HEK293 (cell line): ENCODE results near the gene DAP.

Experiments used
- CTCF ChIA-PET: fragments of 350-600 bp; formaldehyde crosslinking; extraction: SDS; loops from one replicate; lab custom pipeline; 2021; ENCODE audit warnings: antibody characterized with exemption; lab: Yijun Ruan, JAX
- POLR2A ChIA-PET: fragments of 300-600 bp; formaldehyde crosslinking; extraction: SDS; loops from one replicate; lab custom pipeline; 2020; ENCODE audit warnings: antibody characterized with exemption, inconsistent platforms; lab: Yijun Ruan, JAX
- H3K27ac ChIP-seq: fragments of 200-500 bp; sonication (Bioruptor generic); 2 replicates; pipeline ENCODE4 v1.5.1; 2014; ENCODE audit warnings: low read depth, low read length, control low read depth, inconsistent platforms; ENCODE audit errors: extremely low read depth
- H3K36me3 ChIP-seq, 2 experiments: fragments of 200-500 bp in 1 of 2; sonication (Bioruptor generic) in 1 of 2; 1 replicate in 1 of 2; 2 replicates in 1 of 2; pipeline ENCODE4 v1.5.1; 2014 to 2017; ENCODE audit warnings: inconsistent platforms in 2 of 2, low read length in 2 of 2; ENCODE audit not compliant: control insufficient read depth in 2 of 2, insufficient read depth in 1 of 2
- H3K4me1 ChIP-seq: fragments of 200-500 bp; sonication (Bioruptor generic); 2 replicates; pipeline ENCODE4 v1.5.1; 2014; ENCODE audit warnings: mild to moderate bottlenecking, low read length, inconsistent platforms; ENCODE audit not compliant: control insufficient read depth, insufficient read depth
- H3K4me3 ChIP-seq: 2 replicates; pipeline ENCODE4 v1.5.1; 2011; ENCODE audit warnings: low read depth, mild to moderate bottlenecking, control low read depth, low read length, moderate library complexity
- H3K9me3 ChIP-seq: fragments of 200-500 bp; sonication (Bioruptor generic); 2 replicates; pipeline ENCODE4 v1.5.1; 2014; ENCODE audit warnings: low read depth, low read length, inconsistent platforms; ENCODE audit not compliant: control insufficient read depth, insufficient read depth
- PRDM10 ChIP-seq: fragments of 450-650 bp; formaldehyde crosslinking; IDR thresholded peaks from 2 replicates; pipeline ENCODE4 v1.5.1; 2016; ENCODE audit warnings: missing biosample characterization, missing genetic modification characterization
- SP7 ChIP-seq: fragments of 450-650 bp; formaldehyde crosslinking; IDR thresholded peaks from 2 replicates; pipeline ENCODE4 v1.5.1; 2016; ENCODE audit warnings: missing biosample characterization, missing genetic modification characterization
- ZEB2 ChIP-seq: fragments of 450-650 bp; formaldehyde crosslinking; IDR thresholded peaks from 2 replicates; pipeline ENCODE4 v1.5.1; 2016; ENCODE audit warnings: missing biosample characterization, missing genetic modification characterization
- ZIC2 ChIP-seq: fragments of 450-650 bp; formaldehyde crosslinking; IDR thresholded peaks from 2 replicates; pipeline ENCODE4 v1.5.1; 2016; ENCODE audit warnings: missing biosample characterization, missing genetic modification characterization
- ZNF184 ChIP-seq: fragments of 450-650 bp; IDR thresholded peaks from 2 replicates; pipeline ENCODE4 v1.5.1; 2018; ENCODE audit warnings: missing biosample characterization, mild to moderate bottlenecking, missing genetic modification characterization
- ZNF639 ChIP-seq: fragments of 450-650 bp; formaldehyde crosslinking; IDR thresholded peaks from 2 replicates; pipeline ENCODE4 v1.5.1; 2016; ENCODE audit warnings: missing biosample characterization, missing genetic modification characterization
- TF ChIP-seq, protein P1 (sequence below): fragments of 450-650 bp; formaldehyde crosslinking; IDR thresholded peaks from 2 replicates; pipeline ENCODE4 v1.5.1; 2017; ENCODE audit warnings: missing biosample characterization, missing genetic modification characterization
- TF ChIP-seq, protein P2 (sequence below): fragments of 450-650 bp; formaldehyde crosslinking; IDR thresholded peaks from 2 replicates; pipeline ENCODE4 v1.5.1; 2016; ENCODE audit warnings: missing biosample characterization, missing genetic modification characterization, low read depth
- TF ChIP-seq, protein P3 (sequence below): fragments of 450-650 bp; formaldehyde crosslinking; IDR thresholded peaks from 2 replicates; pipeline ENCODE4 v1.5.1; 2017; ENCODE audit warnings: missing biosample characterization, missing genetic modification characterization

DAP gene

GRCh38 chr5:10757043-10757442 is 4.0 kb downstream of the DAP start:
- peaks cover 4 to 25% of the 10 kb centered on the region in 2 experiments; a peak in 2 of 3 replicates for H3K36me3 ChIP-seq
- no peak overlapping the region for H3K4me3 ChIP-seq
- no peak overlapping the region for H3K27ac ChIP-seq
- no peaks in the 10 kb centered on the region for H3K4me1 ChIP-seq
- no peaks in the 10 kb centered on the region for H3K9me3 ChIP-seq
- CTCF ChIA-PET = no interaction called here
- TF ChIP-seq ZIC2 (tag by site-specific recombination) = no peak
- TF ChIP-seq PRDM10 (tag by site-specific recombination) = 0 out of 2 replicates have a peak, but pooled peaks have one; percentile 24
- TF ChIP-seq, all 188 proteins: peak for 1
- POLR2A ChIA-PET = no interaction called here

- ChIA-PET CTCF (no interaction called here), POLR2A (no interaction called here)
- Histone ChIP-seq H3K36me3 (peaks cover 4 to 25% of the 10 kb centered on the region in 2 experiments; a peak in 2 of 3 replicates), H3K4me3 (no peak overlapping the region), H3K27ac (no peak overlapping the region), H3K4me1 (no peaks in the 10 kb centered on the region), H3K9me3 (no peaks in the 10 kb centered on the region)
- 0 out of 2 replicates have a peak, but pooled peaks have one; percentile 28 for TF ChIP-seq SP7
- TF ChIP-seq, protein P1, sequence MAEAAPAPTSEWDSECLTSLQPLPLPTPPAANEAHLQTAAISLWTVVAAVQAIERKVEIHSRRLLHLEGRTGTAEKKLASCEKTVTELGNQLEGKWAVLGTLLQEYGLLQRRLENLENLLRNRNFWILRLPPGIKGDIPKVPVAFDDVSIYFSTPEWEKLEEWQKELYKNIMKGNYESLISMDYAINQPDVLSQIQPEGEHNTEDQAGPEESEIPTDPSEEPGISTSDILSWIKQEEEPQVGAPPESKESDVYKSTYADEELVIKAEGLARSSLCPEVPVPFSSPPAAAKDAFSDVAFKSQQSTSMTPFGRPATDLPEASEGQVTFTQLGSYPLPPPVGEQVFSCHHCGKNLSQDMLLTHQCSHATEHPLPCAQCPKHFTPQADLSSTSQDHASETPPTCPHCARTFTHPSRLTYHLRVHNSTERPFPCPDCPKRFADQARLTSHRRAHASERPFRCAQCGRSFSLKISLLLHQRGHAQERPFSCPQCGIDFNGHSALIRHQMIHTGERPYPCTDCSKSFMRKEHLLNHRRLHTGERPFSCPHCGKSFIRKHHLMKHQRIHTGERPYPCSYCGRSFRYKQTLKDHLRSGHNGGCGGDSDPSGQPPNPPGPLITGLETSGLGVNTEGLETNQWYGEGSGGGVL = no peak
These were observed 4.5 kb downstream of the DAP start for GRCh38 chr5:10756549-10756948.

- H3K27ac ChIP-seq = no peak overlapping the region
- CTCF ChIA-PET = interaction anchor here (0.6 to 0.9 kb wide), 3 partner anchors 51 to 63 kb away, joined by 3 read pairs; no protein-coding TSS in a partner anchor
- no peak for TF ChIP-seq ZNF184 (tag by site-specific recombination)
- no peak for TF ChIP-seq ZEB2 (tag by site-specific recombination)
- TF ChIP-seq, protein P2, sequence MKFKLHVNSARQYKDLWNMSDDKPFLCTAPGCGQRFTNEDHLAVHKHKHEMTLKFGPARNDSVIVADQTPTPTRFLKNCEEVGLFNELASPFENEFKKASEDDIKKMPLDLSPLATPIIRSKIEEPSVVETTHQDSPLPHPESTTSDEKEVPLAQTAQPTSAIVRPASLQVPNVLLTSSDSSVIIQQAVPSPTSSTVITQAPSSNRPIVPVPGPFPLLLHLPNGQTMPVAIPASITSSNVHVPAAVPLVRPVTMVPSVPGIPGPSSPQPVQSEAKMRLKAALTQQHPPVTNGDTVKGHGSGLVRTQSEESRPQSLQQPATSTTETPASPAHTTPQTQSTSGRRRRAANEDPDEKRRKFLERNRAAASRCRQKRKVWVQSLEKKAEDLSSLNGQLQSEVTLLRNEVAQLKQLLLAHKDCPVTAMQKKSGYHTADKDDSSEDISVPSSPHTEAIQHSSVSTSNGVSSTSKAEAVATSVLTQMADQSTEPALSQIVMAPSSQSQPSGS (tag by site-specific recombination) = no peak
- TF ChIP-seq, all 188 proteins: peak for 0
- H3K4me3 ChIP-seq = no peak overlapping the region
- H3K9me3 ChIP-seq = no peaks in the 10 kb centered on the region
- H3K36me3 ChIP-seq = peaks cover 4 to 41% of the 10 kb centered on the region in 2 experiments; a peak in 2 of 3 replicates
- no peaks in the 10 kb centered on the region for H3K4me1 ChIP-seq
- POLR2A ChIA-PET = interaction anchor here (1.5 kb wide), 1 partner anchor 9 kb away, joined by 3 read pairs; no protein-coding TSS in a partner anchor
These were observed 7.9 kb downstream of the DAP start for GRCh38 chr5:10753178-10753577.

GRCh38 chr5:10752451-10752850 is 8.6 kb downstream of the DAP start:
- H3K36me3 ChIP-seq = peaks cover 4 to 47% of the 10 kb centered on the region in 2 experiments; a peak in 2 of 3 replicates
- H3K4me3 ChIP-seq = no peak overlapping the region
- CTCF ChIA-PET = interaction anchor here (1.0 kb wide), 1 partner anchor 235 kb away, joined by 3 read pairs; no protein-coding TSS in a partner anchor
- no peaks in the 10 kb centered on the region for H3K4me1 ChIP-seq
- H3K9me3 ChIP-seq = no peaks in the 10 kb centered on the region
- no peak overlapping the region for H3K27ac ChIP-seq
- POLR2A ChIA-PET = interaction anchor here (1.5 kb wide), 1 partner anchor 9 kb away, joined by 3 read pairs; no protein-coding TSS in a partner anchor
- no peak for TF ChIP-seq ZNF639 (tag by site-specific recombination)
- TF ChIP-seq, protein P3, sequence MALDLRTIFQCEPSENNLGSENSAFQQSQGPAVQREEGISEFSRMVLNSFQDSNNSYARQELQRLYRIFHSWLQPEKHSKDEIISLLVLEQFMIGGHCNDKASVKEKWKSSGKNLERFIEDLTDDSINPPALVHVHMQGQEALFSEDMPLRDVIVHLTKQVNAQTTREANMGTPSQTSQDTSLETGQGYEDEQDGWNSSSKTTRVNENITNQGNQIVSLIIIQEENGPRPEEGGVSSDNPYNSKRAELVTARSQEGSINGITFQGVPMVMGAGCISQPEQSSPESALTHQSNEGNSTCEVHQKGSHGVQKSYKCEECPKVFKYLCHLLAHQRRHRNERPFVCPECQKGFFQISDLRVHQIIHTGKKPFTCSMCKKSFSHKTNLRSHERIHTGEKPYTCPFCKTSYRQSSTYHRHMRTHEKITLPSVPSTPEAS = peak; percentile 63
